H9 (cell line): ENCODE results near the gene CTLA4. TPM values are rescaled to one million over a fixed set of nuclear protein-coding genes. Genes with fewer than 3 reads are reported as not detected.

ENCODE experiments used
- DNase-seq: peaks from one replicate; pipeline ENCODE4 v3.0.0-alpha.2; 2017
- H2AFZ ChIP-seq: one replicate; pipeline ENCODE4 v1.6.1; 2013; ENCODE audit warnings: mild to moderate bottlenecking, low read length, control low read depth, moderate library complexity
- H2AK5ac ChIP-seq: 2 replicates; pipeline ENCODE4 v1.6.1; 2013; ENCODE audit warnings: low read length, control low read depth, mixed read lengths; ENCODE audit not compliant: insufficient read length
- H2BK120ac ChIP-seq: one replicate; pipeline ENCODE4 v1.6.1; 2013; ENCODE audit warnings: low read depth, mild to moderate bottlenecking, low read length, control low read depth, inconsistent platforms; ENCODE audit not compliant: poor library complexity, severe bottlenecking
- H2BK12ac ChIP-seq: 2 replicates; pipeline ENCODE4 v1.6.1; 2013; ENCODE audit warnings: low read length, control low read depth, mixed read lengths, low read depth; ENCODE audit not compliant: insufficient read length
- H2BK15ac ChIP-seq: 2 replicates; pipeline ENCODE4 v1.6.1; 2013; ENCODE audit warnings: low read depth, low read length, control low read depth
- H2BK20ac ChIP-seq: one replicate; pipeline ENCODE4 v1.6.1; 2013; ENCODE audit warnings: low read depth, mild to moderate bottlenecking, low read length, control low read depth, inconsistent platforms; ENCODE audit not compliant: poor library complexity, severe bottlenecking
- H2BK5ac ChIP-seq: 2 replicates; pipeline ENCODE4 v1.6.1; 2013; ENCODE audit warnings: low read length, control low read depth, mixed read lengths; ENCODE audit not compliant: insufficient read length
- H3K14ac ChIP-seq: 2 replicates; pipeline ENCODE4 v1.6.1; 2013; ENCODE audit warnings: low read length, control low read depth; ENCODE audit not compliant: insufficient read depth
- H3K18ac ChIP-seq: 2 replicates; pipeline ENCODE4 v1.6.1; 2013; ENCODE audit warnings: low read depth, mild to moderate bottlenecking, mixed read lengths, low read length, control low read depth; ENCODE audit not compliant: insufficient read length
- H3K23ac ChIP-seq: 2 replicates; pipeline ENCODE4 v1.6.1; 2013; ENCODE audit warnings: low read length, control low read depth, mixed read lengths, low read depth; ENCODE audit not compliant: insufficient read length
- H3K23me2 ChIP-seq: 2 replicates; pipeline ENCODE4 v1.6.1; 2013; ENCODE audit warnings: low read depth, mild to moderate bottlenecking, mixed read lengths, low read length, control low read depth; ENCODE audit not compliant: insufficient read length, poor library complexity, severe bottlenecking
- H3K27ac ChIP-seq: 2 replicates; pipeline ENCODE4 v1.5.1; 2013; ENCODE audit warnings: low read length, control low read depth, mixed read lengths, low read depth; ENCODE audit not compliant: insufficient read length
- H3K27me3 ChIP-seq: 2 replicates; pipeline ENCODE4 v1.6.1; 2013; ENCODE audit warnings: low read length, control low read depth, inconsistent platforms; ENCODE audit not compliant: insufficient read depth
- H3K4ac ChIP-seq: 2 replicates; pipeline ENCODE4 v1.6.1; 2013; ENCODE audit warnings: low read depth, mild to moderate bottlenecking, control low read depth, inconsistent platforms, low read length, moderate library complexity
- H3K4me1 ChIP-seq: 2 replicates; pipeline ENCODE4 v1.6.1; 2013; ENCODE audit warnings: low read length, control low read depth, inconsistent platforms; ENCODE audit not compliant: insufficient read depth
- H3K4me2 ChIP-seq: 2 replicates; pipeline ENCODE4 v1.6.1; 2013; ENCODE audit warnings: low read length, control low read depth, mixed read lengths; ENCODE audit not compliant: insufficient read length, insufficient read depth
- H3K56ac ChIP-seq: 2 replicates; pipeline ENCODE4 v1.6.1; 2013; ENCODE audit warnings: low read depth, mild to moderate bottlenecking, mixed read lengths, low read length, control low read depth; ENCODE audit not compliant: insufficient read length
- H3K79me1 ChIP-seq: 2 replicates; pipeline ENCODE4 v1.6.1; 2013; ENCODE audit warnings: low read depth, mild to moderate bottlenecking, moderate library complexity, low read length, control low read depth, inconsistent platforms; ENCODE audit not compliant: insufficient read depth, poor library complexity, severe bottlenecking
- H3K79me2 ChIP-seq: 2 replicates; pipeline ENCODE4 v1.6.1; 2013; ENCODE audit warnings: low read length, control low read depth, inconsistent platforms; ENCODE audit not compliant: insufficient read depth
- H3K9ac ChIP-seq: 2 replicates; pipeline ENCODE4 v1.6.1; 2013; ENCODE audit warnings: low read length, control low read depth, mixed read lengths; ENCODE audit not compliant: insufficient read length; ENCODE audit errors: extremely low read depth
- H3K9me3 ChIP-seq: one replicate; pipeline ENCODE4 v1.6.1; 2013; ENCODE audit warnings: low read depth, low read length, inconsistent platforms; ENCODE audit not compliant: control insufficient read depth
- H3T11ph ChIP-seq: one replicate; pipeline ENCODE4 v1.6.1; 2013; ENCODE audit warnings: mild to moderate bottlenecking, low read length, control low read depth, inconsistent platforms
- H4K20me1 ChIP-seq: one replicate; pipeline ENCODE4 v1.6.1; 2013; ENCODE audit not compliant: control insufficient read depth, insufficient read length, insufficient read depth
- H4K5ac ChIP-seq: 2 replicates; pipeline ENCODE4 v1.6.1; 2013; ENCODE audit warnings: low read depth, mild to moderate bottlenecking, mixed read lengths, low read length, control low read depth; ENCODE audit not compliant: insufficient read length
- H4K8ac ChIP-seq: replicated peaks from 2 replicates; pipeline ENCODE4 v1.6.1; 2013; ENCODE audit warnings: low read length, control low read depth, mixed read lengths, low read depth; ENCODE audit not compliant: insufficient read length
- H4K91ac ChIP-seq: 2 replicates; pipeline ENCODE4 v1.6.1; 2013; ENCODE audit warnings: low read depth, mild to moderate bottlenecking, moderate library complexity, mixed read lengths, low read length, control low read depth; ENCODE audit not compliant: insufficient read length
- H3K27ac Mint-ChIP-seq, 3 experiments: 2 replicates in 2 of 3; 3 replicates in 1 of 3; pipeline ENCODE4 v1.8.0; 2020 to 2021; ENCODE audit warnings: mixed read lengths in 3 of 3, mild to moderate bottlenecking in 1 of 3, moderate library complexity in 1 of 3
- H3K27me3 Mint-ChIP-seq: 2 replicates; pipeline ENCODE4 v1.8.0; 2021; ENCODE audit warnings: low read depth, mild to moderate bottlenecking, moderate library complexity, mixed read lengths
- H3K36me3 Mint-ChIP-seq, 3 experiments: 2 replicates in 2 of 3; 3 replicates in 1 of 3; pipeline ENCODE4 v1.8.0; 2020 to 2021; ENCODE audit warnings: low read depth in 3 of 3, mixed read lengths in 3 of 3; ENCODE audit not compliant: insufficient read depth in 1 of 3
- H3K4me1 Mint-ChIP-seq, 2 experiments: 2 replicates each; pipeline ENCODE4 v1.8.0; 2020; ENCODE audit warnings: mixed read lengths in 2 of 2
- H3K4me3 Mint-ChIP-seq, 2 experiments: 2 replicates in 1 of 2; 3 replicates in 1 of 2; pipeline ENCODE4 v1.8.0; 2020 to 2021; ENCODE audit warnings: mild to moderate bottlenecking in 2 of 2, mixed read lengths in 2 of 2, moderate library complexity in 1 of 2
- H3K9me3 Mint-ChIP-seq, 2 experiments: 2 replicates in 1 of 2; 3 replicates in 1 of 2; pipeline ENCODE4 v1.8.0; 2020; ENCODE audit warnings: mild to moderate bottlenecking in 2 of 2, mixed read lengths in 2 of 2, moderate library complexity in 1 of 2
- WGBS: extraction: QIAGEN DNeasy Blood & Tissue Kit; methylation state at CpG from one replicate; pipeline ENCODE4 v1.1.7; 2013; ENCODE audit warnings: missing lambda C conversion rate, low lambda C conversion rate, mixed read lengths; ENCODE audit not compliant: insufficient read length; ENCODE audit errors: extremely low coverage; 5-methylcytosine and 5-hydroxymethylcytosine counted together
- total RNA-seq: library from RNA; stranded (reverse); gene quantifications from 2 replicates; pipeline ENCODE4 v1.2.1, GENCODE V29; 2021
- TF ChIP-seq, protein P1 (sequence below): fragments of 200-600 bp; sonication (generic); conservative IDR thresholded peaks from 3 replicates; pipeline ENCODE4 v1.8.0; 2021; ENCODE audit warnings: antibody characterized with exemption, mild to moderate bottlenecking

Gene CTLA4
- total RNA-seq, 1 experiment from 2014 or later = not detected

DNA sequence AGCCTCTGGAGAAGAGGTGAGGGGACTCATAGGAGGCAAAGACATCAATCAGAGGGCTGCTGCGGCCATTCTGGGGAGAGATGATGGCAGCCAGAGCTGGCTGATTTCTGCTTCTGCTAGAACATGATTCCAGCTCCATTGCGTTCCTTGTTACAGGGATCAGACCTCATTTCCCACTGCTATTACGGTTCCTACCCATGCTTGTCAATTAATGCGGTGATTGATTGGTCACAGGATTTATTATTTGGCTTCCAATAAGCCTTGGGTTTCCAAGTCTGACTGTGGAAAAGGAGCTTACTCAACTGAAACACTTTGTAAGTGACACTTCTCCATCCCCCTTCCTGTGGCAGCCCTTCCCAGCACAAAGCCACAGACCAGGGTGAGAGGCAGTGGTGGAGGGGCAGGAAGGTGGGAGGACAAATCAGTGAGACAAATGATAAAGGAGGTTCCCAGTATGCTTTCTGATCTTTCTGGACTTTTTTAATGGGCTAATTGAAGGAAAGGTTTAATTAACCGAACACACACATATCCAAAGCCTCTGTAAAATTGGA, 26.8 kb upstream of the CTLA4 start:
- peak overlapping the region; percentile 67 for H4K8ac ChIP-seq
- no peak overlapping the region for H3K9ac ChIP-seq
- H3K27ac ChIP-seq = no peak overlapping the region
- no peak overlapping the region for H2BK5ac ChIP-seq
- Mint-ChIP-seq H3K9me3 (no peaks in the 10 kb centered on the region), H3K4me3 (no peak overlapping the region), H3K4me1 (peaks cover 2 to 4% of the 10 kb centered on the region in 2 experiments; a peak in 3 of 4 replicates), H3K27ac (no peak overlapping the region), H3K36me3 (no peaks in the 10 kb centered on the region), H3K27me3 (no peaks in the 10 kb centered on the region; the same call in 1 of the 2 replicates)
- no peaks in the 10 kb centered on the region for H3K27me3 ChIP-seq
- H3K56ac ChIP-seq = no peak overlapping the region
- H3T11ph ChIP-seq = no peak overlapping the region
- H2BK12ac ChIP-seq = no peak overlapping the region
- no peak overlapping the region for H3K18ac ChIP-seq
- no peak overlapping the region for H2AK5ac ChIP-seq
- H3K4me1 ChIP-seq = no peaks in the 10 kb centered on the region; the same call in 1 of the 2 replicates
- no peaks in the 10 kb centered on the region for H3K23me2 ChIP-seq
- no peak overlapping the region for H3K23ac ChIP-seq
- no peaks in the 10 kb centered on the region for H4K20me1 ChIP-seq
- no peak overlapping the region for H3K4ac ChIP-seq
- no peaks in the 10 kb centered on the region for H3K9me3 ChIP-seq
- no peak overlapping the region for H2BK20ac ChIP-seq
- H2BK120ac ChIP-seq = no peak overlapping the region
- no peak overlapping the region for H2BK15ac ChIP-seq
- no peak overlapping the region for H3K4me2 ChIP-seq
- TF ChIP-seq, protein P1, sequence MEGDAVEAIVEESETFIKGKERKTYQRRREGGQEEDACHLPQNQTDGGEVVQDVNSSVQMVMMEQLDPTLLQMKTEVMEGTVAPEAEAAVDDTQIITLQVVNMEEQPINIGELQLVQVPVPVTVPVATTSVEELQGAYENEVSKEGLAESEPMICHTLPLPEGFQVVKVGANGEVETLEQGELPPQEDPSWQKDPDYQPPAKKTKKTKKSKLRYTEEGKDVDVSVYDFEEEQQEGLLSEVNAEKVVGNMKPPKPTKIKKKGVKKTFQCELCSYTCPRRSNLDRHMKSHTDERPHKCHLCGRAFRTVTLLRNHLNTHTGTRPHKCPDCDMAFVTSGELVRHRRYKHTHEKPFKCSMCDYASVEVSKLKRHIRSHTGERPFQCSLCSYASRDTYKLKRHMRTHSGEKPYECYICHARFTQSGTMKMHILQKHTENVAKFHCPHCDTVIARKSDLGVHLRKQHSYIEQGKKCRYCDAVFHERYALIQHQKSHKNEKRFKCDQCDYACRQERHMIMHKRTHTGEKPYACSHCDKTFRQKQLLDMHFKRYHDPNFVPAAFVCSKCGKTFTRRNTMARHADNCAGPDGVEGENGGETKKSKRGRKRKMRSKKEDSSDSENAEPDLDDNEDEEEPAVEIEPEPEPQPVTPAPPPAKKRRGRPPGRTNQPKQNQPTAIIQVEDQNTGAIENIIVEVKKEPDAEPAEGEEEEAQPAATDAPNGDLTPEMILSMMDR = no peak
- H3K79me1 ChIP-seq = no peaks in the 10 kb centered on the region
- no peak overlapping the region for H4K5ac ChIP-seq
- no peaks in the 10 kb centered on the region for H3K79me2 ChIP-seq
- H3K14ac ChIP-seq = no peak overlapping the region
- H4K91ac ChIP-seq = no peak overlapping the region
- WGBS = no CpG with 5 or more reads among the region's 5 CpGs
- peak overlapping the region; percentile 40 for H2AFZ ChIP-seq
- DNase-seq = no peak
